ENCODE data around the gene IGFBP1. TPM values are rescaled to one million over a fixed set of nuclear protein-coding genes. Genes with fewer than 3 reads are reported as not detected.
"Not testable (repeated sequence)": the region's sequence is repeated elsewhere in the genome, so short reads cannot be mapped to it uniquely, and the experiment has no call there.

IGFBP1 gene
- total RNA-seq, 1 donor from 2014 or later, result not detected

DNA sequence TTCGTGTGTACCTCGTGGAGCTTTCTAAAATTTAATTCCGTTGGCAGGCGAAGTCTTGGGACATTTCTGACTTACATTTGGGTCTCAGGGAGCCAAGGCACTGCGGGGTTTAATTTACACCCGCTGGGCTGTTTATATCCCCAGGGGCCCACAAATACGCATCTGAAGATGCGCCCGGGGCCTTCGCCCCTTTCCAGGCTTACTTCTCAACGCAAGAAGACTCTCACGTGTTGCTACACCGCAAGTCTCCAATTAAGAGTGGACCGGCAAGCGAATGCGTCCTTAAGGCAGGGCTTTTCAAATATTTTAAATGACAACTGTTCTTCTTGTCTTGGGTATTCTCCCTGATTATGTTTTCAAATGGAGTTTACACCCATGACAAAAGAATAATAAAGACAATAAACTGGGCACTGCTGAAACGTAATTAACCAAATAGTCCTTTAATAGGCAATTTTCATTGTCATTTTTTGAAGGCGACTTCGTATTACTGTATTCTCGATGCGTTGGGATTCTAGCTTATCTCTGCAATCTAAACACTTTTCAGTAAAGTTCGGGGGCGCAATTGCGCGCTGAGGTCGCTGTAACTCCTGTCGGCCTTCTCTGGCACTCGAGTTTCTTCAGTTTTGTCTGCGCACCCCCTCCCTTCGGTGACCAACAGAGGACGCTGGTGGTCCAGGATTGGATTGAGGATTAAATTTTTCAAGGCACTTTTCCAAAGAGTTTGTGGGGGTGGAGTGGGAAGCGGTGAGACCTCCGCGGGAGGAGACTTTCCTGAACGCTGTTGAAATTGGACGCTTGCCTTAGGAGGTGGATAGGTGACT, 33.6 kb downstream of the IGFBP1 start:
- DNase-seq (ENCODE audit: low spot score) (peak; percentile 77), ATAC-seq (peak; percentile 67)
- intact Hi-C loops (cut with DNase I), result loop anchor here (5.0 kb wide), 1 partner anchor 1260 kb away; no protein-coding TSS in a partner anchor

GRCh38 chr7:45922810-45923209, 34.5 kb downstream of the IGFBP1 start:
- DNase-seq (ENCODE audit: low spot score) (no peak), ATAC-seq (peak; percentile 9)
- intact Hi-C loops (cut with DNase I), result loop anchor here (5.0 kb wide), 1 partner anchor 1259 kb away; no protein-coding TSS in a partner anchor

DNA sequence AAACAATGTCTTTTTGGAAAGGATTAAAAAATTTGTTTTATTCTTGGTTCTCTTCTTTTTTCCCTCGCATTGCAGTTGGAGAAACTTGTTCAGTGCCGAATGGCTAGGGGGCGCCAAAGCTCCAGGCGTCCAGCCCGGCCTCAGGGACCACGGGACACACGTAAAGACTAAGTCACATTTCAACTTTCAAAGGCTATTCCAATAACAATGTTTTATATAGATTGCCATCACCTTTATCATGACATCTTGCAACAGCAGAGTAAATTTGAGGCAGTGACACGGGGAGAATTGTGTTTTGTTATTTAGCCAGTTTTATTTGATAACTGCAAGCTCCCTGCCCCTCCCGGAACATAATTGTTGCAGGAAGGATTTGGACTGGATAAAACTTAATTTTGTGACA, 35.0 kb downstream of the IGFBP1 start:
- DNase-seq (ENCODE audit: low spot score) (peak; percentile 85), ATAC-seq (peak; percentile 77)
- intact Hi-C loops (cut with DNase I), result loop anchor here (5.0 kb wide), 1 partner anchor 1259 kb away; no protein-coding TSS in a partner anchor

GRCh38 chr7:45923818-45924217, 35.5 kb downstream of the IGFBP1 start:
- intact Hi-C loops (cut with DNase I), result loop anchor here (5.0 kb wide), 1 partner anchor 1258 kb away; no protein-coding TSS in a partner anchor
- ATAC-seq, result no peak
- no peak for DNase-seq (ENCODE audit: low spot score)

- intact Hi-C loops (cut with DNase I), result loop anchor here (5.0 kb wide), 1 partner anchor 1258 kb away; no protein-coding TSS in a partner anchor
- DNase-seq (ENCODE audit: low spot score) (no peak), ATAC-seq (no peak)
These were observed 36.0 kb downstream of the IGFBP1 start for GRCh38 chr7:45924283-45924682.

DNA sequence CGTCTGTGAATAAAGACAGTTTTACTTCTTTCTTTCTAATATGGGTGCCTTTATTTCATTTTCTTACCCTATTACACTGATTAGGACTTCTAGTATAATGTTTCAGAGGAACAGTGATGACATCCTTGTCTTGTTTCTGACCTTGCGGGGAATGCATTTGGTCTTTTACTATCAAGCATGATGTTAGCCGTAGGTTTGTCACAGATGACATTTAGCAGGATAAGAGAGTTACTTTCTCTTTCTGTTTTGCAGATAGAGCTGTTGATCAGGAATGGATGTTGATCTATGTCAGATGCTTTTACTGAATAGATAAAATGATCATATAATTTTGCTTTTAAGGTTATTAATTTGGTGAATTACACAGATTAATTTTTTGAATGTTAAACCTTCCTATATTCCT, 39.4 kb downstream of the IGFBP1 start:
- no peak for DNase-seq (ENCODE audit: low spot score)
- intact Hi-C loops (cut with DNase I), result no loop called here

DNA sequence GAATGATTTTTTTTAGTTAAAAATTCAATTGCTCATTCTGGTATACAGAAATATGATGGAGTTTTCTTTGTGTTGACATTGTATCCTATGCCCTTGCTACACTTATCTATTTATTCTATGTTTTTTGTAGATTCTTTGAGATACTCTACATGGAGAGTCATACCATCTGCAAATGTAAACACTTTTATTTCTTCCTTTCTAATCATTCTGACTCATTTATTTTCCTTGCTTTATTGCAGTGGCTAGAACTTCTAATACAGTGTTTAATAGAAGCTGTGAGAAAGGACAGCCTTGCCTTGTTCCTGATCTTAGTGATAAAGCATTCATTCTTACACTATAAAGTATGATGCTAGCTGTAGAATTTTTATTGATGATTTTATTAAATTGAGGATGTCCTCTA, 42.7 kb downstream of the IGFBP1 start:
- ATAC-seq (no peak), DNase-seq (ENCODE audit: low spot score) (no peak)
- intact Hi-C loops (cut with DNase I), result no loop called here

More for the DNA sequence above, 39.4 kb downstream of the IGFBP1 start:
- ATAC-seq, result no peak

DNA sequence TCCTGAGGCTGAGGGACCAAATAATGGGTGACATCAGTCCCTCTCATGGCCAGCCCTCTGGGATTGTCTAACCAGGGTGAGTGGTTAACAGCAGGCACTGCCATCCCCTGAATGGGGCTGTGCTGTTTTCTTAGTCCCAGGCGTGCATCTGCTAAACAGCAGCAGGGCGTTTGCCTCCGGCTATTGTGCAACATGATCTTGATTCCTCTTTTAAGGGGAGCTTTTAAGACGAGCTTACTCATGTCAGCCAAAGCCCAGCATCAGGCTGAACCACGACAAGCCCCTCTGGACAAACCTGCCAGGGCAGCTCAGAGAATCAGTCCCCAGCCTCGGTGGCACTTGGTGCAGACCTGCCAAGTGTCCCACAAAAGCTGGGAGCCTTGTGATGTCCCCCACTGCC, 49.0 kb downstream of the IGFBP1 start:
- intact Hi-C loops (cut with DNase I), result no loop called here
- ATAC-seq (no peak), DNase-seq (ENCODE audit: low spot score) (no peak)

DNA sequence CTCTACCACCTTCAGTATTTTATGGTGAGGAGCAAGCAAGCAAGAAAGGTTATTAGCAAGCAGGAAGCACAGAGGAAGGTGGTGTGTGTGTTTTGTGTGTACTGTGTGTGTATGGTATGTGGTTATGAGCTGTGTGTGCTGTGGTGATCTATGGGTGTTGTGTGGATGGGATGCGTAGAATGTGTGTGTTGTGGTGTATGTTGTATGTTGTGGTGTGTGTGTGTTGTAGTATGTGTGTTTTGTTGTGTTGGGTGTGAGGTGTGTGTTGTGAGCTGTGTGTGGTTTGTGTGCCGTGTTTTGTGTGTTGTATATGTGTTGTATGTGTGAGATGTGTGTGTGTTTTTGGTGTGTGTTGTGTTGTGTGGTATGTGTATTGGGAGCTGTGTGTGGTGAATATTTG, 49.6 kb downstream of the IGFBP1 start:
- DNase-seq (ENCODE audit: low spot score) (no peak), ATAC-seq (no peak)
- intact Hi-C loops (cut with DNase I), result no loop called here

GRCh38 chr7:45938626-45939302, 50.5 kb downstream of the IGFBP1 start:
- intact Hi-C loops (cut with DNase I), result no loop called here
- no peak for ATAC-seq
- DNase-seq (ENCODE audit: low spot score), result no peak

DNA sequence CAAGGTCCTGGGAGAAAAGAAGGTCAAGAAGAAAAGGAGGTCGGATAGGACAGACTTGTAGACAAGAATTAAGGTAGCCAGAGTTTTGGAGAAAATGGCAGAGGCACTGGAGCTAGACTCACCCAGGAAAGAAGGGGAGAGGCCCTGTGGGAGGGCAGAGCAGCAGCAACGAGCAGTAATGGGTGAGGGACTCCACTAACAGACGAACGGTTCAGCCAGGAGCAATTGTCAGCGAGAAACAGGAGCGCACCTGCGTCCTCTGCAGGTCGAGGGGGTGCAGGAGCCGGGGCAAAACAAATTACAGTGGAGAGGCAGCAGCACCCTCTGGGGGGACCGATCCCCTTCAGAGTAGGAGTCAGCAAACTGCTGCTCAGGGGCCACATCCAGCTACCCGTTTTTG, 51.3 kb downstream of the IGFBP1 start:
- ATAC-seq (no peak), DNase-seq (ENCODE audit: low spot score) (no peak)
- intact Hi-C loops (cut with DNase I), result no loop called here

GRCh38 chr7:45940237-45940781, 52.0 kb downstream of the IGFBP1 start:
- intact Hi-C loops (cut with DNase I); ATAC-seq; DNase-seq (ENCODE audit: low spot score): not testable (repeated sequence)

DNA sequence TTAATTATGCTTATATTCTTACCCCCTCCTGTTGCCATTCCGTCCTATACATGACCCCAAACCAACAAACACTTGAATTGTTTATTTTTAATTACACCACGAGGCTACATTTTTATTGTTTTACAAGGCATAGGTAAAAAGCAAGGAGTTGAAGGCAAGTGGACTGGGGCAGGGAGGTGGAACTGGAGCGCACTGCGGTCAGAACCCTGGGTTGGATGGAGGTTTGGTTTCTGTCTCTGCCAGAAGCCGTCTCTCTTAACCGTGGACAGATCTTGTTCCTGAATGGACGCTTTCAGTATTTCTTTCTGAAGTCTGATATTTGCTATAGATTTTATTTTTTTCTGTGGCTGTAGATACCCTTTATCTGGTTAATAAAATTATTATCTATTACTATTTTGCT, 52.7 kb downstream of the IGFBP1 start:
- intact Hi-C loops (cut with DNase I), result no loop called here

More for the DNA sequence above, 52.7 kb downstream of the IGFBP1 start:
- DNase-seq (ENCODE audit: low spot score) (no peak), ATAC-seq (no peak)

Other genes starting within 250 kb of the IGFBP1 start
- gene CCDC201, start 15.4 kb upstream of the IGFBP1 start, total RNA-seq, result not detected
- 60.9 TPM for gene IGFBP3, start 32.8 kb downstream of the IGFBP1 start, total RNA-seq

All from sciatic nerve (tissue), 2 donors.